K562 (cell line): Measurements from ENCODE around the gene MALAT1. TPM values are rescaled to one million over a fixed set of nuclear protein-coding genes. Genes with fewer than 3 reads are reported as not detected.
A peak's percentile ranks its signal among the peaks of the same experiment; 100 is the strongest.

ENCODE experiments used
- ATAC-seq: fragments of 200-7000 bp; cut with Tn5 transposase; 3 replicates; pipeline ENCODE4 v1.9.1; 2020; ENCODE audit warnings: moderate library complexity
- BruUV-seq: library from RNA; stranded (reverse); fragments of 400-500 nt; replicated peaks from 2 replicates; lab custom pipeline; 2021; lab: Mats Ljungman, UMichigan
- CTCF ChIA-PET: fragments of 300-600 bp; formaldehyde crosslinking; extraction: SDS; loops from one replicate; lab custom pipeline; 2021; ENCODE audit warnings: low intra/inter-chr PET ratio; lab: Yijun Ruan, JAX
- POLR2A ChIA-PET: fragments of 300-600, 350-650 bp; sonication (Branson Sonifier 250); formaldehyde crosslinking; extraction: SDS; loops from one replicate; lab custom pipeline; 2021; ENCODE audit warnings: antibody characterized with exemption, inconsistent platforms; lab: Yijun Ruan, JAX
- DNase-seq, 4 experiments: peaks; one replicate each; pipeline versions ENCODE4 v3.0.0 to v3.0.0-alpha.2; 2011 to 2018; ENCODE audit warnings: low spot score in 3 of 4, mixed read lengths in 3 of 4; ENCODE audit errors: extremely low read depth in 1 of 4
- FAIRE-seq: peaks from 2 replicates; lab custom pipeline; 2011; peaks lifted over from hg19 to GRCh38; lab: Jason Lieb, UNC
- H2AFZ ChIP-seq: 2 replicates; pipeline ENCODE4 v1.6.0; 2011; ENCODE audit warnings: low read depth, low read length, control low read depth, inconsistent platforms
- H3K27ac ChIP-seq: fragments of 200-600 bp; 3 replicates; pipeline ENCODE4 v1.8.0; 2011; ENCODE audit warnings: low read depth, mild to moderate bottlenecking, control low read depth, inconsistent platforms, low read length, moderate library complexity, mixed read lengths; ENCODE audit errors: extremely low read depth
- H3K27me3 ChIP-seq, 2 experiments: fragments of 300-600 bp in 1 of 2; 2 replicates in 1 of 2; 3 replicates in 1 of 2; pipeline versions ENCODE4 v1.6.0 to v1.8.0; 2011; ENCODE audit warnings: inconsistent platforms in 2 of 2, low read length in 2 of 2, mild to moderate bottlenecking in 1 of 2, mixed read lengths in 1 of 2, moderate library complexity in 1 of 2; ENCODE audit not compliant: control insufficient read depth in 2 of 2, insufficient read depth in 2 of 2
- H3K36me3 ChIP-seq: fragments of 300-600 bp; 3 replicates; pipeline ENCODE4 v1.8.0; 2011; ENCODE audit warnings: mild to moderate bottlenecking, low read length, inconsistent platforms; ENCODE audit not compliant: control insufficient read depth, insufficient read depth
- H3K4me1 ChIP-seq, 2 experiments: fragments of 200-600 bp in 1 of 2; replicated peaks in 1 of 2; 2 replicates in 1 of 2; 3 replicates in 1 of 2; pipeline versions ENCODE4 v1.5.1 to v1.8.0; 2011; ENCODE audit warnings: inconsistent platforms in 2 of 2, low read length in 2 of 2, mild to moderate bottlenecking in 1 of 2, mixed read lengths in 1 of 2, moderate library complexity in 1 of 2; ENCODE audit not compliant: control insufficient read depth in 2 of 2, insufficient read depth in 2 of 2
- H3K4me2 ChIP-seq: 2 replicates; pipeline ENCODE4 v1.6.1; 2011; ENCODE audit warnings: low read length, control low read depth, inconsistent platforms, mixed read lengths; ENCODE audit not compliant: insufficient read depth
- H3K4me3 ChIP-seq: fragments of 200-600 bp; sonication (generic), shearing (Covaris generic); 2 replicates; pipeline ENCODE4 v1.5.1; 2016; ENCODE audit warnings: control low read depth, inconsistent platforms
- H3K79me2 ChIP-seq: fragments of 200-600 bp; 3 replicates; pipeline ENCODE4 v1.8.0; 2011; ENCODE audit warnings: low read length, inconsistent platforms; ENCODE audit not compliant: control insufficient read depth, insufficient read depth
- H3K9ac ChIP-seq, 2 experiments: 2 replicates each; pipeline versions ENCODE4 v1.6.0 to v1.6.1; 2011; ENCODE audit warnings: low read depth in 2 of 2, low read length in 2 of 2, control low read depth in 1 of 2, inconsistent platforms in 1 of 2, mild to moderate bottlenecking in 1 of 2, mixed read lengths in 1 of 2; ENCODE audit not compliant: insufficient read depth in 1 of 2
- H3K9me1 ChIP-seq: one replicate; pipeline ENCODE4 v1.6.0; 2011; ENCODE audit warnings: inconsistent platforms, mild to moderate bottlenecking, low read length, moderate library complexity; ENCODE audit not compliant: control insufficient read depth, insufficient read depth
- H3K9me3 ChIP-seq: replicated peaks from 2 replicates; pipeline ENCODE4 v1.5.1; 2011; ENCODE audit warnings: low read depth, low read length, inconsistent platforms; ENCODE audit not compliant: control insufficient read depth, insufficient read depth
- H4K20me1 ChIP-seq: replicated peaks from 2 replicates; pipeline ENCODE4 v1.6.1; 2011; ENCODE audit warnings: low read length, inconsistent platforms, mixed read lengths; ENCODE audit not compliant: control insufficient read depth, insufficient read depth
- CSDE1 ChIP-seq, 2 experiments: fragments of 450-650 bp; IDR thresholded peaks; 2 replicates each; pipeline ENCODE4 v1.6.1; 2016; ENCODE audit warnings: mild to moderate bottlenecking in 1 of 2
- ZBTB40 ChIP-seq, 2 experiments: fragments of 450-650 bp in 1 of 2; sonication (generic) in 1 of 2; formaldehyde crosslinking in 1 of 2; IDR thresholded peaks; 2 replicates each; pipeline versions ENCODE4 v1.7.1 to v1.9.0; 2016 to 2022; ENCODE audit warnings: inconsistent platforms in 1 of 2, mild to moderate bottlenecking in 1 of 2, missing genetic modification reagents in 1 of 2
- ZNF24 ChIP-seq: fragments of 450-650 bp; IDR thresholded peaks from 2 replicates; pipeline ENCODE4 v1.6.1; 2016
- WGBS: fragments of 100-300 bp; shearing (Covaris generic); methylation state at CpG from one replicate; pipeline ENCODE4 v1.1.6; 2016; ENCODE audit warnings: low coverage, mixed read lengths; ENCODE audit not compliant: insufficient coverage; ENCODE audit errors: missing lambda C conversion rate; 5-methylcytosine and 5-hydroxymethylcytosine counted together
- in situ Hi-C: fragments of 300-500 bp; cut with MboI; formaldehyde crosslinking; loops from 4 replicates; pipeline ENCODE4 v1.15.0; 2018; ENCODE audit warnings: inconsistent platforms, mixed read lengths
- intact Hi-C: fragments of 100-400 bp; cut with micrococcal nuclease; formaldehyde crosslinking; loops from 2 replicates; pipeline ENCODE4 v1.14.2; 2022
- polyA plus RNA-seq, 8 experiments: library from polyadenylated mRNA; depleted of rRNA in 4 of 8; stranded (reverse) in 5 of 8; unstranded in 3 of 8; fragments of >200 nt; fragmentation: Nextera tagmentation in 2 of 8; fragmentation: Illumina TruSeq in 1 of 8; extraction: Ambion mirVana in 2 of 8; extraction: Trizol in 1 of 8; gene quantifications; 2 replicates each; pipeline versions ENCODE4 v1.2.1 to v1.2.3, GENCODE V29; 2011 to 2014; ENCODE audit warnings: inconsistent platforms in 1 of 8, missing spikeins in 1 of 8
- total RNA-seq, 7 experiments: library from RNA; depleted of rRNA in 6 of 7; stranded (reverse); fragments of >200 nt in 6 of 7; fragmentation: Illumina TruSeq in 2 of 7; extraction: Trizol in 2 of 7; gene quantifications; 2 replicates each; pipeline versions ENCODE4 v1.2.1 to v1.2.3, GENCODE V29; 2011 to 2021; ENCODE audit warnings: low replicate concordance in 1 of 7

The MALAT1 gene
- total and polyA plus RNA-seq, 9 of the 15 experiments (the other 6 are each of a cell fraction or from before 2014, with no cell fraction given): 363 to 8,715 (median 2,351) TPM

- no peak for ATAC-seq
- Histone ChIP-seq H3K27me3 (no peaks in the 10 kb centered on the region), H2AFZ (peak overlapping the region; percentile 61; the same call in 1 of the 2 replicates), H3K9me1 (no peaks in the 10 kb centered on the region), H3K9ac (peak overlapping the region in 1 of 2 experiments; percentile 80; a peak in 3 of 4 replicates), H3K4me2 (peak overlapping the region; percentile 83), H3K4me1 (peaks cover 22 to 47% of the 10 kb centered on the region in 2 experiments; a peak in 4 of 5 replicates), H4K20me1 (peaks cover 3% of the 10 kb centered on the region; the same call in 1 of the 2 replicates), H3K79me2 (peaks cover 48% of the 10 kb centered on the region), H3K36me3 (0 out of 3 replicates have a peak, but pooled peaks cover 3% of the 10 kb centered on the region), H3K27ac (peak overlapping the region; percentile 65), H3K4me3 (peak overlapping the region; percentile 70), H3K9me3 (no peaks in the 10 kb centered on the region)
- intact Hi-C loops (no loop called here), in situ Hi-C loops (no loop called here)
- TF ChIP-seq CSDE1 (IDR thresholded peaks at IDR 0.05): 0 out of 4 replicates have a peak, but pooled peaks of 1 of the 2 experiments have one; percentile 31
- no peak for TF ChIP-seq ZNF24
- 0 out of 2 replicates have a peak, but pooled peaks have one; percentile 28 for TF ChIP-seq ZBTB40 (IDR thresholded peaks at IDR 0.05)
- no peak for TF ChIP-seq ZBTB40 (CRISPR knock-in tag; IDR thresholded peaks at IDR 0.05)
- no peak for FAIRE-seq
- POLR2A ChIA-PET: interaction anchor here (0.5 to 26.0 kb wide), 13 partner anchors 9 to 45 kb away, joined by 3 to 2118 read pairs (median 11); partner anchors contain the start of genes MALAT1 and NEAT1
- CTCF ChIA-PET: no interaction called here
- 28% methylated on average over 3 of the region's 3 CpGs for WGBS
- no TSS peak for BruUV-seq
- no peak for DNase-seq
Observed at GRCh38 chr11:65456418-65456817, 42.4 kb upstream of the MALAT1 start.
